Muscle of arm (tissue), 12 donors: ENCODE data around the gene UBQLNL. TPM values are rescaled to one million over a fixed set of nuclear protein-coding genes. Genes with fewer than 3 reads are reported as not detected.
A peak's percentile ranks its signal among the peaks of the same experiment; 100 is the strongest.

Experiments
- DNase-seq: peaks from one replicate; pipeline ENCODE4 v3.0.0-alpha.2; 2013
- polyA plus RNA-seq, 12 donors: library from polyadenylated mRNA; unstranded; fragments of 120-200 nt; gene quantifications; one replicate each; pipeline ENCODE4 v1.2.1, GENCODE V29; 2013; ENCODE audit not compliant: insufficient read length in 12 of 12

UBQLNL gene
- polyA plus RNA-seq, 12 donors, result 0.11 to 0.77 (median 0.17) TPM; not detected in 2

- no peak for DNase-seq
These were observed 8.6 kb downstream of the UBQLNL start for GRCh38 chr11:5507933-5508305.

GRCh38 chr11:5507177-5507932 is 9.1 kb downstream of the UBQLNL start:
- no peak for DNase-seq

GRCh38 chr11:5505363-5506048 is 11.0 kb downstream of the UBQLNL start:
- DNase-seq, result no peak

GRCh38 chr11:5504403-5504921 is 12.0 kb downstream of the UBQLNL start:
- DNase-seq, result no peak

GRCh38 chr11:5500393-5500801 is 16.1 kb downstream of the UBQLNL start:
- DNase-seq, result no peak

GRCh38 chr11:5499671-5500070 is 16.8 kb downstream of the UBQLNL start:
- DNase-seq, result no peak

- DNase-seq, result no peak
These were observed 26.7 kb downstream of the UBQLNL start for GRCh38 chr11:5489576-5490357.

- DNase-seq, result no peak
These were observed 27.6 kb downstream of the UBQLNL start for GRCh38 chr11:5488798-5489399.

- DNase-seq, result no peak
These were observed 28.1 kb downstream of the UBQLNL start, which contains the start of gene OR52D1 for GRCh38 chr11:5488385-5488784. TSS of gene OR52D1 (plus strand) at chr11:5488685. CDS start at chr11:5488707, 22 bp downstream.

GRCh38 chr11:5486421-5486820 is 30.1 kb downstream of the UBQLNL start:
- DNase-seq, result no peak

GRCh38 chr11:5486003-5486402 is 30.5 kb downstream of the UBQLNL start:
- no peak for DNase-seq

- peak; percentile 20 for DNase-seq
These were observed 40.2 kb downstream of the UBQLNL start for GRCh38 chr11:5476186-5476819.

- DNase-seq, result no peak
These were observed 42.6 kb downstream of the UBQLNL start for GRCh38 chr11:5473921-5474320.

- no peak for DNase-seq
These were observed 49.0 kb downstream of the UBQLNL start for GRCh38 chr11:5467527-5467926.

Other genes starting within 250 kb of the UBQLNL start
- 10 to 100 TPM in 7 of 12 donors, 1 to 10 TPM in 4, not detected in 1; 1.4 to 85.4 (median 19.9) TPM for gene HBE1, start 246.8 kb downstream of the UBQLNL start, polyA plus RNA-seq
- gene OR51B4, start 214.8 kb downstream of the UBQLNL start, polyA plus RNA-seq, result under 1 TPM in 1 of 12 donors, not detected in 11; 0.33 TPM
- not detected for gene OR51B2, start 192.4 kb downstream of the UBQLNL start, polyA plus RNA-seq
- under 1 TPM in 6 of 12 donors, not detected in 6; 0.14 to 0.37 (median 0.19) TPM for gene OR51B5, start 173.2 kb downstream of the UBQLNL start, polyA plus RNA-seq
- gene OR51B6, start 165.2 kb downstream of the UBQLNL start, polyA plus RNA-seq, result not detected
- gene OR51M1, start 132.9 kb downstream of the UBQLNL start, polyA plus RNA-seq, result not detected
- not detected for gene OR51Q1, start 94.6 kb downstream of the UBQLNL start, polyA plus RNA-seq
- not detected for gene OR51I1, start 75.2 kb downstream of the UBQLNL start, polyA plus RNA-seq
- not detected for gene OR51I2, start 67.4 kb downstream of the UBQLNL start, polyA plus RNA-seq
- gene OR52D1, start 28.0 kb downstream of the UBQLNL start, polyA plus RNA-seq, result not detected
- not detected for gene UBQLN3, start 6.7 kb downstream of the UBQLNL start, polyA plus RNA-seq
- gene OR52H1, start 31.8 kb upstream of the UBQLNL start, polyA plus RNA-seq, result under 1 TPM in 1 of 12 donors, not detected in 11; 0.29 TPM
- under 1 TPM in 1 of 12 donors, not detected in 11; 0.17 TPM for gene OR52B6, start 64.2 kb upstream of the UBQLNL start, polyA plus RNA-seq
- gene TRIM6, start 79.9 kb upstream of the UBQLNL start, polyA plus RNA-seq, result 1 to 10 TPM in 8 of 12 donors, under 1 TPM in 2, not detected in 2; 0.93 to 3.6 (median 1.3) TPM
- gene TRIM34, start 108.3 kb upstream of the UBQLNL start, polyA plus RNA-seq, result 1 to 10 TPM in 10 of 12 donors, not detected in 2; 2.9 to 9.6 (median 4.4) TPM
- gene TRIM5, start 168.4 kb upstream of the UBQLNL start, polyA plus RNA-seq, result 10 to 100 TPM in 11 of 12 donors, not detected in 1; 10.8 to 23.6 (median 14.5) TPM
- gene TRIM22, start 173.1 kb upstream of the UBQLNL start, polyA plus RNA-seq, result 10 to 100 TPM in 4 of 12 donors, 1 to 10 TPM in 7, not detected in 1; 4.5 to 17.5 (median 9.6) TPM
- not detected for gene OR56B1, start 219.7 kb upstream of the UBQLNL start, polyA plus RNA-seq
- not detected for gene OR52N4, start 237.5 kb upstream of the UBQLNL start, polyA plus RNA-seq